Prostate gland (tissue), 2 donors: ENCODE results near the gene C16orf78. TPM values are rescaled to one million over a fixed set of nuclear protein-coding genes. Genes with fewer than 3 reads are reported as not detected.

Experiments
- DNase-seq: peaks from one replicate; pipeline ENCODE4 v3.0.0-alpha.2; 2019; ENCODE audit warnings: low spot score
- H3K27ac ChIP-seq, 2 donors: fragments of 200-600 bp; sonication (generic); 2 replicates each; pipeline ENCODE4 v1.5.1; 2017 to 2019
- H3K27me3 ChIP-seq: fragments of 200-600 bp; sonication (generic); replicated peaks from 2 replicates; pipeline ENCODE4 v1.5.1; 2019; ENCODE audit not compliant: insufficient read depth
- H3K36me3 ChIP-seq, 2 donors: fragments of 200-600 bp; sonication (generic); 1 replicate in 1 of 2; 2 replicates in 1 of 2; pipeline versions ENCODE4 v1.5.1 to v1.8.1; 2017 to 2019
- H3K4me1 ChIP-seq: fragments of 200-600 bp; sonication (generic); replicated peaks from 2 replicates; pipeline ENCODE4 v1.5.1; 2019
- H3K4me3 ChIP-seq, 2 donors: fragments of 200-600 bp; sonication (generic); 2 replicates each; pipeline ENCODE4 v1.5.1; 2017 to 2019
- H3K9me3 ChIP-seq: fragments of 200-600 bp; sonication (generic); 2 replicates; pipeline ENCODE4 v1.5.1; 2017
- POLR2A ChIP-seq: fragments of 450-650 bp; IDR thresholded peaks from one replicate; pipeline ENCODE4 v1.6.1; 2016; ENCODE audit warnings: antibody characterized with exemption, mild to moderate bottlenecking
- POLR2AphosphoS5 ChIP-seq: sonication (generic); formaldehyde crosslinking; IDR thresholded peaks from one replicate; pipeline ENCODE4 v1.6.1; 2017; ENCODE audit warnings: antibody characterized with exemption
- WGBS: methylation state at CpG from one replicate; pipeline ENCODE4 v1.1.5; 2018; 5-methylcytosine and 5-hydroxymethylcytosine counted together
- intact Hi-C: fragments of 100-400 bp; cut with DNase I; formaldehyde crosslinking; loops from one replicate; pipeline ENCODE4 v1.14.2; 2022
- total RNA-seq, 2 donors: library from RNA; depleted of rRNA; stranded (reverse); fragments of >200 nt; gene quantifications; one replicate each; pipeline ENCODE4 v1.1.0, GENCODE V29; 2016
- TF ChIP-seq, protein P1 (sequence below), 4 experiments: fragments of 200-600 bp in 2 of 4; fragments of 450-650 bp in 2 of 4; sonication (generic) in 2 of 4; IDR thresholded peaks; 1 replicate in 3 of 4; 2 replicates in 1 of 4; pipeline ENCODE4 v1.5.1; 2016 to 2019; ENCODE audit warnings: antibody characterized with exemption in 4 of 4, mild to moderate bottlenecking in 2 of 4, moderate library complexity in 2 of 4

Gene C16orf78
- total RNA-seq, 2 donors from 2014 or later, result not detected

DNA sequence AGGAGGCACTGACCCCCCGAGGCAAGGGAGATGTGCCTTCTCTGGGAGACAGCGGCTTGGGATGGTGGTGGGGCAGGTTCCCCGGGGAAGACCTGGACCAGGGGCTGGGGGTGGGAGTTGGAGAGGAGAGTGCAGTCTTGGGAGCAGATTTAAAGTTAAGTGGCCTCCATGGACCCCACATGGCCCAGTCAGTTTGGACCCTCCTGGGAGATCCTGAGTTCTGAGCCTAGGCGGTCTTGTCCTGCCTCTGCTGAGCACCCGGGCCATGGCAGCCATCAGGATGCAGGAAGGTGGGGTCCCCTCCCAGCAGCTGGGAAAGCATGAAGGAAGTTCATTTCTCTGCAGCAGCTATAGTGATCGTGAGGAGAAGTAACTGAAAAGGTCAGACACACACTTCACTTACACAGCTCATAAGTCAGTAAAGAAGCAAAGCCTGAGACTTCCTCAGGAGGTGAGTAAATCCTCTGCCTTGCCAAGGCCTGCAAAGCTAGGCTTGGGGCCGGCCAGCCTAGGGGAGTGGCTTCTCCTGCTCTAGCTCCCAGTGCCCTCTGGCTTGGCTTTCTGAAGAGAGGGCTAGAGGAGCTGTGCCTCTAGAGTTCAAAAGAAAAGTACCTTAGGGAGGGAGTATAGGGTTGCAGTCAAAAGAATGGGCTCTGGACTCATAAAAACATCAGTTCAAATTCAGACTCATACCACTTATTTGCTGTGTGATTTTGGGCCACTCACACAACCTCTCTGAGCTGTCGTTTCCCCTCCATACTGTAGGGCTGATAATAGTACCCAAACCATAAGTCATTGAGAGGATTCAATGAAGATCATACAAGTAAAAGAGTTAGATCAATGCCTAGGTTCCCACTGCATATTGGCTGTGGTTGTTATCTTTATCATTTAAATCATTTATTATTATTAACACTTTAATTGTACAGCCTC, 31.0 kb upstream of the C16orf78 start:
- Histone ChIP-seq H3K27ac (no peak overlapping the region), H3K36me3 (no peaks in the 10 kb centered on the region), H3K9me3 (no peaks in the 10 kb centered on the region), H3K4me1 (no peaks in the 10 kb centered on the region), H3K27me3 (peaks cover 2% of the 10 kb centered on the region), H3K4me3 (no peak overlapping the region)
- intact Hi-C loops, result no loop called here
- WGBS, result 60% methylated on average over 8 of the region's 8 CpGs
- TF ChIP-seq, protein P1, sequence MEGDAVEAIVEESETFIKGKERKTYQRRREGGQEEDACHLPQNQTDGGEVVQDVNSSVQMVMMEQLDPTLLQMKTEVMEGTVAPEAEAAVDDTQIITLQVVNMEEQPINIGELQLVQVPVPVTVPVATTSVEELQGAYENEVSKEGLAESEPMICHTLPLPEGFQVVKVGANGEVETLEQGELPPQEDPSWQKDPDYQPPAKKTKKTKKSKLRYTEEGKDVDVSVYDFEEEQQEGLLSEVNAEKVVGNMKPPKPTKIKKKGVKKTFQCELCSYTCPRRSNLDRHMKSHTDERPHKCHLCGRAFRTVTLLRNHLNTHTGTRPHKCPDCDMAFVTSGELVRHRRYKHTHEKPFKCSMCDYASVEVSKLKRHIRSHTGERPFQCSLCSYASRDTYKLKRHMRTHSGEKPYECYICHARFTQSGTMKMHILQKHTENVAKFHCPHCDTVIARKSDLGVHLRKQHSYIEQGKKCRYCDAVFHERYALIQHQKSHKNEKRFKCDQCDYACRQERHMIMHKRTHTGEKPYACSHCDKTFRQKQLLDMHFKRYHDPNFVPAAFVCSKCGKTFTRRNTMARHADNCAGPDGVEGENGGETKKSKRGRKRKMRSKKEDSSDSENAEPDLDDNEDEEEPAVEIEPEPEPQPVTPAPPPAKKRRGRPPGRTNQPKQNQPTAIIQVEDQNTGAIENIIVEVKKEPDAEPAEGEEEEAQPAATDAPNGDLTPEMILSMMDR (IDR thresholded peaks at IDR 0.05), result no peak
- TF ChIP-seq POLR2A (no peak), POLR2AphosphoS5 (no peak)
- DNase-seq, result no peak

DNA sequence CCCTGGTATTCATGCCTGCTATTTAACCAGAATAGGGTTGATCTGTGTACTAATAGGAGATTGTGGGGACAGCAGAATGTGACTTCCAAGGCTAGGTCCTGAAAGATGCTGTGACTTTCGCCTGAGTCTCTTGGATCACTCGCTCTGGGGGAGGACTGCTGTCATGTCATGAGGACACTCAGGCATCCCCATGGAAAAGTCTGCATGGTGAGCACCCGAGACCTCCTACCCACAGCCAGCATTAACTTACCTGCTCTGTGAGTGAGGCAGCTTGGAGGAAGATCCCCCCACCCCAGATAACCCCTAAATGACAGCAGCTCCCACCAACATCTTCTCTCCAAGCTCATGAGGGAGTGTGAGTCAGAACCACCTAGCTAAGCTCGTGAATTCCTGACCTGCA, 30.3 kb upstream of the C16orf78 start:
- Histone ChIP-seq H3K4me1 (no peaks in the 10 kb centered on the region), H3K27me3 (peaks cover 2% of the 10 kb centered on the region), H3K9me3 (no peaks in the 10 kb centered on the region), H3K27ac (no peak overlapping the region), H3K4me3 (no peak overlapping the region), H3K36me3 (no peaks in the 10 kb centered on the region)
- TF ChIP-seq, protein P1 (IDR thresholded peaks at IDR 0.05), result no peak
- TF ChIP-seq POLR2A (no peak), POLR2AphosphoS5 (no peak)
- DNase-seq, result no peak
- intact Hi-C loops, result no loop called here
- WGBS, result 75% methylated on average over 4 of the region's 4 CpGs

DNA sequence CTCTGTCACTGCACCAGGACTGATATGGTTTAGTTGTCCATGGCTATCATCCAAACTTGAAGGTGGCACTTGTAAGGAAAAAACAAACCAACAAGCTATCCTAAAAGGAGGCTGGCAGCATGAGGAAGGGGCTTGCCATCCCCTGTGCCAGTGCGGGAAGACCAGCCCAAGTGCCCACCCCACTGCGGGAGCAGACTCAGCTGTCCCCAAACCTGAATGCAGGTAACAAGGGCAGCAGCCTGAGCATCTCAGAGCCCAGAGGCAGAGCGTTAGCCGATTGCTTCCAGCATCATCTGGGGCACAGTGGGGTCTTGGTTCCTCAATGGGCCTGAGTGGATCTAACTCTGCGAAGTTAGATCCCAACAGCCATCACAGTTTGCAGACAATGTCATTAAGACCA, 29.2 kb upstream of the C16orf78 start:
- no peak for TF ChIP-seq POLR2A
- no peak for TF ChIP-seq POLR2AphosphoS5
- TF ChIP-seq, protein P1 (IDR thresholded peaks at IDR 0.05), result no peak
- 77% methylated on average over 5 of the region's 5 CpGs for WGBS
- Histone ChIP-seq H3K36me3 (no peaks in the 10 kb centered on the region), H3K4me1 (no peaks in the 10 kb centered on the region), H3K27me3 (peaks cover 4% of the 10 kb centered on the region), H3K4me3 (no peak overlapping the region), H3K27ac (no peak overlapping the region), H3K9me3 (no peaks in the 10 kb centered on the region)
- DNase-seq, result no peak
- intact Hi-C loops, result no loop called here

DNA sequence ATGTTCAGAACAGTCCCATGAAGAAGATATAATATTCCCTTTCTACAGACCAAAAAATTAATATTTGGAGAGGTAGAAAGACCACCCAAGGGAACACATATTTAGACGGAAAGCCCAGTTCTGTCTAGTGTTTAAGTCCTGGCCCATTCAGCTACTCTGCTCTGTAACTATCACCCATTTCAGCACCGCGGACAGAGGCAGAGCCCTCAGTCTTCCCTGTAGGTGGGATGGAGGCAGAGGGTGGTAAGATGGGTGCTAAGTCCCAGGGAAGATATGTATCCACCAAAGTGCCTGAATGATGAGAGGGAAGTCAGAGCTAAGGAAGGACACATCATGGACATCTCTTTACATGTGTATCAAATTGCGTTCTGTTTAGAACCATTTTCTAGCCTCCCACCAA, 27.8 kb upstream of the C16orf78 start:
- Histone ChIP-seq H3K4me3 (no peak overlapping the region), H3K9me3 (no peaks in the 10 kb centered on the region), H3K36me3 (no peaks in the 10 kb centered on the region), H3K27ac (no peak overlapping the region), H3K4me1 (no peaks in the 10 kb centered on the region), H3K27me3 (peaks cover 6% of the 10 kb centered on the region)
- TF ChIP-seq POLR2A (no peak), POLR2AphosphoS5 (no peak)
- TF ChIP-seq, protein P1 (IDR thresholded peaks at IDR 0.05), result no peak
- 27% methylated on average over 4 of the region's 4 CpGs for WGBS
- DNase-seq, result no peak
- intact Hi-C loops, result no loop called here

DNA sequence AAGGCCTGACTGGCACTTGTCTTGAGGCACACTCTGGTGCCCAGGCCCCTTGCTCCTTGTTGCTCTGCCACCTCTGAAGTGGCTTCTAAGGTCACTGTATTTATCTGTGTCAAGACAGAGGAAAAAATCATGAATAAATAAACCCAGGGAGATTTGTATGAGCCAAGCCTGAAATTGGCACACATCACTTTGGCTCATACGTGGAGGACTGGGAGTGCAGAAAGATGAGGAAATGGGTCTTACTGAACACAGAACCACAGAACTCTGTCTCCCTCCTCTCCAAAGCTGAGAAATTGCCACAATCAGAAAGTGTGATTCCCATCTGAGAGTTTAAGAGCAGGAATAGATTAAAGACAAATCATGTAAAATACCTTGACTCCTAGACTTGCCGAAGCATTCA, 27.1 kb upstream of the C16orf78 start:
- Histone ChIP-seq H3K9me3 (no peaks in the 10 kb centered on the region), H3K27ac (no peak overlapping the region), H3K4me3 (no peak overlapping the region), H3K4me1 (no peaks in the 10 kb centered on the region), H3K36me3 (no peaks in the 10 kb centered on the region), H3K27me3 (peaks cover 8% of the 10 kb centered on the region)
- 55% methylated on average over 2 of the region's 2 CpGs for WGBS
- TF ChIP-seq POLR2AphosphoS5, result no peak
- TF ChIP-seq, protein P1 (IDR thresholded peaks at IDR 0.05), result no peak
- DNase-seq, result no peak
- intact Hi-C loops, result no loop called here
